NCI-H146 (cell line): Measurements from ENCODE around the gene PDZRN3.

Experiments used
- DNase-seq: peaks from one replicate; lab custom pipeline; 2025; lab: John Stamatoyannopoulos, UW

Gene PDZRN3

GRCh38 chr3:73452729-73453128 lies 172.0 kb downstream of the PDZRN3 start:
- DNase-seq: no peak

- peak; percentile 39 for DNase-seq
These were observed 173.3 kb downstream of the PDZRN3 start for GRCh38 chr3:73451301-73451944.

GRCh38 chr3:73449774-73450173 lies 175.0 kb downstream of the PDZRN3 start:
- no peak for DNase-seq

GRCh38 chr3:73448761-73449301 lies 175.9 kb downstream of the PDZRN3 start:
- DNase-seq: no peak

GRCh38 chr3:73448041-73448440 lies 176.7 kb downstream of the PDZRN3 start:
- no peak for DNase-seq

GRCh38 chr3:73447111-73447510 lies 177.6 kb downstream of the PDZRN3 start:
- DNase-seq: no peak

- no peak for DNase-seq
These were observed 178.2 kb downstream of the PDZRN3 start for GRCh38 chr3:73446467-73447110.

GRCh38 chr3:73442886-73443285 lies 181.9 kb downstream of the PDZRN3 start:
- no peak for DNase-seq

GRCh38 chr3:73442152-73442551 lies 182.6 kb downstream of the PDZRN3 start:
- DNase-seq: no peak

- no peak for DNase-seq
These were observed 186.9 kb downstream of the PDZRN3 start for GRCh38 chr3:73437828-73438227.

GRCh38 chr3:73435055-73435454 lies 189.7 kb downstream of the PDZRN3 start:
- DNase-seq: no peak

- DNase-seq: no peak
These were observed 191.1 kb downstream of the PDZRN3 start for GRCh38 chr3:73433687-73434086.

GRCh38 chr3:73433079-73433478 lies 191.7 kb downstream of the PDZRN3 start:
- DNase-seq: no peak

- DNase-seq: no peak
These were observed 192.1 kb downstream of the PDZRN3 start for GRCh38 chr3:73432706-73433032.

GRCh38 chr3:73432023-73432705 lies 192.6 kb downstream of the PDZRN3 start:
- peak; percentile 41 for DNase-seq

GRCh38 chr3:73431183-73431900 lies 193.4 kb downstream of the PDZRN3 start:
- peak; percentile 17 for DNase-seq

GRCh38 chr3:73427048-73427706 lies 197.6 kb downstream of the PDZRN3 start:
- DNase-seq: no peak

GRCh38 chr3:73426606-73427005 lies 198.1 kb downstream of the PDZRN3 start:
- no peak for DNase-seq

GRCh38 chr3:73423116-73423515 lies 201.6 kb downstream of the PDZRN3 start:
- DNase-seq: no peak

GRCh38 chr3:73422571-73422970 lies 202.2 kb downstream of the PDZRN3 start:
- no peak for DNase-seq

GRCh38 chr3:73419942-73420341 lies 204.8 kb downstream of the PDZRN3 start:
- DNase-seq: no peak
